ENCODE data around the gene SLC24A3. TPM values are rescaled to one million over a fixed set of nuclear protein-coding genes. Genes with fewer than 3 reads are reported as not detected.
"Not testable (repeated sequence)": the region's sequence is repeated elsewhere in the genome, so short reads cannot be mapped to it uniquely, and the experiment has no call there.

Gene SLC24A3
- total RNA-seq, 2 donors from 2014 or later: 1.4 to 3.7 TPM

DNA sequence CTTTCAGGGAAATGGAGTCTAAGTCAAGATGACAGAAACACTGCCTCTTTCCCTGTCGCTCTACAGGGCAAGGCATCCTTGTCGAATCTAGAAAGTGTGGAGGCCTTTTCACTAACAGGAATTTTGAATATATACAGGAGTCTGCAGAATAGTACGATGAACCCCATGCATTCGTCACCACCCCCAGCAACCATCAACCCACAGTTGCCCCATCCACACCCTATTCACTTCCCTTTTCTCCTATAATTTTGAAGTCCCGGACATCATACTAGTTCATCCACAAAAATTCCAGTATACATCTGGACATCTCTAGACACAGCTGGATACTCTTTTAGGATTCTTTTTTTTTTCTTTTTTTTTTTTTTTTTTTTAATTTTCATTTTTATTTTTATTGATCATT lies 464.9 kb downstream of the SLC24A3 start:
- Histone ChIP-seq H3K27ac (no peak overlapping the region), H3K27me3 (no peaks in the 10 kb centered on the region), H3K9me3 (no peaks in the 10 kb centered on the region), H3K4me3 (no peak overlapping the region), H3K4me1 (no peaks in the 10 kb centered on the region), H3K36me3 (no peaks in the 10 kb centered on the region)
- TF ChIP-seq, protein P1, sequence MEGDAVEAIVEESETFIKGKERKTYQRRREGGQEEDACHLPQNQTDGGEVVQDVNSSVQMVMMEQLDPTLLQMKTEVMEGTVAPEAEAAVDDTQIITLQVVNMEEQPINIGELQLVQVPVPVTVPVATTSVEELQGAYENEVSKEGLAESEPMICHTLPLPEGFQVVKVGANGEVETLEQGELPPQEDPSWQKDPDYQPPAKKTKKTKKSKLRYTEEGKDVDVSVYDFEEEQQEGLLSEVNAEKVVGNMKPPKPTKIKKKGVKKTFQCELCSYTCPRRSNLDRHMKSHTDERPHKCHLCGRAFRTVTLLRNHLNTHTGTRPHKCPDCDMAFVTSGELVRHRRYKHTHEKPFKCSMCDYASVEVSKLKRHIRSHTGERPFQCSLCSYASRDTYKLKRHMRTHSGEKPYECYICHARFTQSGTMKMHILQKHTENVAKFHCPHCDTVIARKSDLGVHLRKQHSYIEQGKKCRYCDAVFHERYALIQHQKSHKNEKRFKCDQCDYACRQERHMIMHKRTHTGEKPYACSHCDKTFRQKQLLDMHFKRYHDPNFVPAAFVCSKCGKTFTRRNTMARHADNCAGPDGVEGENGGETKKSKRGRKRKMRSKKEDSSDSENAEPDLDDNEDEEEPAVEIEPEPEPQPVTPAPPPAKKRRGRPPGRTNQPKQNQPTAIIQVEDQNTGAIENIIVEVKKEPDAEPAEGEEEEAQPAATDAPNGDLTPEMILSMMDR (IDR thresholded peaks at IDR 0.05): no peak
- DNase-seq (ENCODE audit: low spot score): no peak

DNA sequence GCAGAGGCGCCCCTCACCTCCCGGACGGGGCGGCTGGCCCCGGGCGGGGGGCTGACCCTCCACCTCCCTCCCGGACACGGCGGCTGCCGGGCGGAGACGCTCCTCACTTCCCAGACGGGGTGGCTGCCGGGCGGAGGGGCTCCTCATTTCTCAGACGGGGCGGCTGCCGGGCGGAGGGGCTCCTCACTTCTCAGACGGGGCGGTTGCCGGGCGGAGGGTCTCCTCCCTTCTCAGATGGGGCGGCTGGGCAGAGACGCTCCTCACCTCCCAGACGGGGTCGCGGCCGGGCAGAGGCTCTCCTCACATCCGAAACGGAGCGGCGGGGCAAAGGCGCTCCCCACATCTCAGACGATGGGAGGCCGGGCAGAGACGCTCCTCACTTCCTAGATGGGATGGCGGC lies 466.1 kb downstream of the SLC24A3 start:
- H3K27me3 ChIP-seq; H3K4me3 ChIP-seq; H3K36me3 ChIP-seq; DNase-seq (ENCODE audit: low spot score); H3K27ac ChIP-seq; H3K4me1 ChIP-seq; H3K9me3 ChIP-seq: not testable (repeated sequence)

DNA sequence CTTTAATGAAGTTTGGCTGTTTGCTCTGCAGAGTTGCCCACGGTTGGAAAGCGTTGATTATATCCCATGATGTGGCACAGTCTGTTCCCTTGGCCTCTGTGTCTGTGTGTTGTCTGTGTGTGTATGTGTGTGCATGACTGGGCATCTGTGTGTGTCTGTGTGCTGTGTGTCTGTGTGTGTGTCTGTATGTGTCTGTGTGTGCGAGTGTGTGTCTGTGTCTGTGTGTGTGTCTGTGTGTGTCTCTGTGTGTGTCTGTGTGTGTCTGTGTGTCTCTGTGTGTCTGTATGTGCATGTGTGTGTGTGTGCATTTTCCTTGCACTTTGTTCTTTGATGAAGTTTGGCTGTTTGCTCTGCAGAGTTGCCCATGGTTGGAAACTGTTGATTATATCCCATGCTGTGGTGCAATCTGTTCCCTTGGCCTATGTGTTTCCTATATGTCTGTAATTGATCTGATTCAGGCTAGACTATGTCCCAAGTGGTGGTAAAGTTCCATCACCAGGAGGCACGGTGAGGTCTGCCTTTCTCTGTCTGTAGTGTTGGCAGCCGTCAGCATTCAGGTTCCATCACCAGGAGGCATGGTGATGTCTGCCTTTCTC lies 467.6 kb downstream of the SLC24A3 start:
- Histone ChIP-seq H3K27me3 (no peaks in the 10 kb centered on the region), H3K27ac (no peak overlapping the region), H3K36me3 (no peaks in the 10 kb centered on the region), H3K4me3 (no peak overlapping the region), H3K4me1 (no peaks in the 10 kb centered on the region), H3K9me3 (no peaks in the 10 kb centered on the region)
- TF ChIP-seq, protein P1 (IDR thresholded peaks at IDR 0.05): no peak
- no peak for DNase-seq (ENCODE audit: low spot score)

DNA sequence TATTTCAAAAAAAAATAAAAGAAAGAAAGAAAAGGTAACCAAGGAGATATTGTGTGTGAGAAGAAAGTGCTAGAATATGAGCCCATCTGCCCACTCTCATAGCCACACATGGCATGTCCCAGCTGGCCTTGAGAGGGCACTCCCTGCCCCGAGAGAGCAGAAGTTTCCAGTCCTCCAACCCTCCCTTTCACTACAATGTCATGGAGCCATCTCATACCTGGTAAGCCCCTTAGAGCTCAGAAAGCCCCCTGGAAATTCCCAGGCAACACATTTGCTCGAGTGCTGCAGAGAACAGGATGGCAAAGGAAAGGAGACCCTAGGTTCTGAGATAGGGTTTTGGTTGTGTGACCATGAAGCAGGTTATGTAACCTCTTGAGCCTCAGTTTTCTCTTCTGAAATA lies 469.8 kb downstream of the SLC24A3 start:
- no peak for DNase-seq (ENCODE audit: low spot score)
- no peak overlapping the region for H3K4me3 ChIP-seq
- no peaks in the 10 kb centered on the region for H3K36me3 ChIP-seq
- TF ChIP-seq, protein P1 (IDR thresholded peaks at IDR 0.05): no peak
- no peaks in the 10 kb centered on the region for H3K9me3 ChIP-seq
- no peaks in the 10 kb centered on the region for H3K27me3 ChIP-seq
- no peaks in the 10 kb centered on the region for H3K4me1 ChIP-seq
- H3K27ac ChIP-seq: no peak overlapping the region

DNA sequence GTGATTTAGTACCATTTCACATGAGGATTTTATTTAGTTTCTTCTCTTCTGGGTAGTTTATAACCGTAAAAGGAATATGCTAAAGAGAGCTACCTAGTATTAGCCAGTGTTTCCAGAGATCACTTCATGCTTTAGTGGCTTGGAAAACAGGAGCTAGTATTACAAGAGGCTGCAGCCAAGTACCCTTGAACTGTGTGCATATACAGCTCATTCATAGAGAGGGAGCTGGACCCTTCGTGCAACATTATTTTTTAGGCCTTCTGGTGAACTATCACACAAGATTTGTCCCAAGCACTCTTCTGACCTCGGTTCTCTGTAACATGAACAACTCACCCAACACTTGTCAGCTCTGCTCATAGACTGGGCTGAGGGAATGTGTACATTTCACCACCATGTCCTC lies 470.7 kb downstream of the SLC24A3 start:
- TF ChIP-seq, protein P1 (IDR thresholded peaks at IDR 0.05): no peak
- no peaks in the 10 kb centered on the region for H3K27me3 ChIP-seq
- peaks cover 0 to 5% of the 10 kb centered on the region in 2 donors for H3K4me1 ChIP-seq
- H3K9me3 ChIP-seq: no peaks in the 10 kb centered on the region
- no peak overlapping the region for H3K27ac ChIP-seq
- H3K36me3 ChIP-seq: no peaks in the 10 kb centered on the region
- DNase-seq (ENCODE audit: low spot score): no peak
- no peak overlapping the region for H3K4me3 ChIP-seq

DNA sequence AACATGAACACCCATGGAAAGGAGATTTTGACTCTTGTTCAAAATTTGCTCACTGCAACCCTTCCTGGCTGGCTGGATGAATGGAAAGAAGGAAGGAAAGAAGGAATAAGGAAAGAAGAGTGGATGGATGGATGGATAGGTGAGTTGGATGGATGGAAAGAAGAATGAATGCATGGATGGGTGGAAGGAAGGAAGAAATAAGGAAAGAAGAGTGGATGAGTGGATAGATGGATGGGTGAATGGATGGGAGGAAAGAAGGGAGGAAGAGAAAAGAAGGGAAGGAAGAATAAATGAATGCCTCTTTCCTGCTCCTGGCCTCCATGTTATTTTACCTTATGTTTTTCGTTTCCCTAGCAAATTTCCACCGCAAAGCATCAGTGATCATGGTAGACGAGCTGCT lies 471.4 kb downstream of the SLC24A3 start:
- Histone ChIP-seq H3K4me3 (no peak overlapping the region), H3K9me3 (no peaks in the 10 kb centered on the region), H3K4me1 (peaks cover 0 to 11% of the 10 kb centered on the region in 2 donors), H3K27me3 (no peaks in the 10 kb centered on the region), H3K27ac (no peak overlapping the region), H3K36me3 (no peaks in the 10 kb centered on the region)
- TF ChIP-seq, protein P1 (IDR thresholded peaks at IDR 0.05): no peak
- DNase-seq (ENCODE audit: low spot score): no peak
